Fibroblast of pulmonary artery (primary cell): ENCODE data around the gene PRSS12.

Source experiments
- DNase-seq: peaks from one replicate; pipeline ENCODE4 v3.0.0-alpha.2; 2010; ENCODE audit warnings: low read depth
- H3K4me3 ChIP-seq: replicated peaks from 2 replicates; pipeline ENCODE4 v1.5.1; 2011; ENCODE audit warnings: low read depth, mild to moderate bottlenecking, control low read depth, low read length, moderate library complexity
- CTCF ChIP-seq: IDR thresholded peaks from 2 replicates; pipeline ENCODE4 v1.5.1; 2011; ENCODE audit warnings: mild to moderate bottlenecking, control low read depth, low read length, inconsistent platforms; ENCODE audit errors: missing control alignments

Gene PRSS12

DNA sequence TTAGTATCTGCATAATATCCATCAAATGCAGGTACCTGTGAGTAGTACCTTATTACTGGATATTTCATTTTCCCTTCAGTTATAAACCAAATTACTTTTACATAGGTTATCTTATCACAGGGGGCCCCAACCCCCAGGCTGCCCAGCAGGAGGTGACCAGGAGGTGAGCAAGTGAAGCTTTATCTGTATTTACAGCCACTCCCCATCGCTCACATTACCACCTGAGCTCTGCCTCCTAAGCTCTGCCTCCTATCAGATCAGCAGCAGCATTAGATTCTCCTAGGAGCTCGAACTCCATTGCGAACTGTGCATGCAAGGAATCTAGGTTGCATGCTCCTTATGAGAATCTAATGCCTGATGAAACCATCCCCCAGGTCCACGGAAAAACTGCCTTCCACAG is 6.3 kb downstream of the PRSS12 start:
- DNase-seq: no peak
- no peak for TF ChIP-seq CTCF

GRCh38 chr4:118345813-118346212 is 7.0 kb downstream of the PRSS12 start:
- DNase-seq: no peak
- no peak for TF ChIP-seq CTCF
- no peak overlapping the region for H3K4me3 ChIP-seq

More for the DNA sequence above, 6.3 kb downstream of the PRSS12 start:
- no peak overlapping the region for H3K4me3 ChIP-seq

DNA sequence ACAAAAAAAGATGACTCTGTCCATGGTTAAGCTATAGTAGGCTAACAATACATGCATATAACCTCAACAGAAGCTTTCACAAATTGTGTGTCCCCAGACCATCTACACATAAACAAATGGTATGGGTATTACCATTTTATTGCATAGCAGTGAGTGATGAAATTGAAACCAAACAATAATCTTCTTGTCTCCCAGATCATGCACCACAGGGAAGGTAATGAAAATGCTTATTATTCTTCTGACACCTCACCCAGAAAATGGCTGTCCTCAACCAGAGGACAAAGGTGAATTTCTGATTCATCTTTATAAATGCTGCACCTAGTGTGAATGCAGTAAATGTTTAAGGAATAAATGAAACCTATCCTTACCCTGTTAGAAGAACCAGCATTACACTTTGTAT is 8.0 kb downstream of the PRSS12 start:
- TF ChIP-seq CTCF: no peak
- DNase-seq: no peak
- no peak overlapping the region for H3K4me3 ChIP-seq

DNA sequence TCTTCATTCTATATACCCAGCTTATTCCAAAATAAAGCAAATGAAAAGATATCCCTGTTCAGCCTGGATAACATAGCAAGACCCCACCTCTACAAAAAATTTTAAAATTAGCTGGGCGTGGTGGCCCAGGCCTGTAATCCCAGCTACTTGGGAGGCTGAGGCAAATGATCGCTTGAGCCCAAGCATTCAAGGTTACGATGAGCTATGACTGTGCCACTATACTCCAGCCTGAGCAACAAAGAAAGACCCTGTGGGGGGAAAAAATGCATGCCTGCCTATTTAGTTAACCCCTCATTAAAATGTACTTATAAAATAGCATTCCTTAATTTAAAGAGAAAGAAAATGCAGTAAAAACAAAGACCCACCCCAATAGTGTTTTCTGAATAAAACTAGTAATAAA is 9.3 kb downstream of the PRSS12 start:
- TF ChIP-seq CTCF: no peak
- no peak overlapping the region for H3K4me3 ChIP-seq

DNA sequence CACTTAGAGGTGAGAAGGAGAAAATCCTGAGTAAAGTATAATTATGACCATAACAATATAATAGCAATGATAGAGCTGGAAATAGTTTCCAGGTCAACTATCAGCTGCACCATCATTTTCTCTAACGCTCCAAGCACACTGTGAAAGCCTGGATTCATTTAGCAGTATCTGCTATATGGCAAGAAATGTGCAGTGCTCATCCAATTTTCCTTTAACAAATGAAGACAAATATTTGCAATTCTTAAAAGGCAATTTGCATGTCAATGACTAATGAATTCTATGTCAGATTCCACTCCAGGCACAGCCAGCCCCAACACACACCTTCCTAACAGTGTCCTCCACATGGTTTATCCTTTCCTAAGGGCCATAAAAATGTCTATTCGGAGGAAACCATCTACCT is 12.7 kb downstream of the PRSS12 start:
- H3K4me3 ChIP-seq: no peak overlapping the region
- TF ChIP-seq CTCF: no peak
- DNase-seq: no peak

More for the DNA sequence above, 9.3 kb downstream of the PRSS12 start:
- DNase-seq: no peak

- no peak overlapping the region for H3K4me3 ChIP-seq
- no peak for TF ChIP-seq CTCF
- DNase-seq: peak; percentile 33
Measured at GRCh38 chr4:118338981-118339765, 13.6 kb downstream of the PRSS12 start.

DNA sequence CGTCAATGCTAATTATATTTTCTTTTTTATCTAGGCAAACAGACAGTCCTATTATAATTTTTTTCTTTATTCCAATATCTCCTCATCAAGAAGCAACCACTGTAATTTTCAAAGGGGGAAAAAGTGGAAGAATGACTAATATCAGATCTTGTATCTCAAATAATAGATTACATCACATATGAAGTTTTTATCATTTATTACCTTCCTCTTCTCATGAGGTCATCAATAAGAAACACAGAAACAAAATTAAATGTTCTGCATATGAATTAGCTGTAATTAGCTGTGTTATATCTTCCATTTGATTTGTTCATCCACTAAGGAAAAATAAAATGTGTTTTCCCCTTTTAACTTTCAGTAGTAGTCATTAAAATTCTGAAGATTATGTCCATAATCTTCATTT is 14.3 kb downstream of the PRSS12 start:
- TF ChIP-seq CTCF: no peak
- DNase-seq: no peak
- H3K4me3 ChIP-seq: no peak overlapping the region
